Trophoblast cell (in vitro differentiated cells and primary cell): Measurements from ENCODE around the gene CCNDBP1.

ENCODE experiments used
- DNase-seq, 2 donors: peaks; one replicate each; pipeline ENCODE4 v3.0.0-alpha.2; 2016
- H2AFZ ChIP-seq: 2 replicates; pipeline ENCODE4 v1.6.1; 2013; ENCODE audit warnings: low read length, moderate library complexity, mild to moderate bottlenecking; ENCODE audit not compliant: insufficient read depth, poor library complexity
- H2AK5ac ChIP-seq: 2 replicates; pipeline ENCODE4 v1.6.1; 2013; ENCODE audit warnings: mild to moderate bottlenecking, low read length
- H2BK120ac ChIP-seq: 2 replicates; pipeline ENCODE4 v1.6.1; 2013; ENCODE audit warnings: low read length, mild to moderate bottlenecking, moderate library complexity; ENCODE audit not compliant: insufficient read depth, poor library complexity
- H2BK12ac ChIP-seq: 2 replicates; pipeline ENCODE4 v1.6.1; 2013; ENCODE audit warnings: mild to moderate bottlenecking, low read length, moderate library complexity
- H2BK5ac ChIP-seq: 2 replicates; pipeline ENCODE4 v1.6.1; 2013; ENCODE audit warnings: low read length, low read depth, moderate library complexity, mild to moderate bottlenecking; ENCODE audit not compliant: poor library complexity
- H3K14ac ChIP-seq: 2 replicates; pipeline ENCODE4 v1.6.1; 2013; ENCODE audit warnings: mild to moderate bottlenecking, low read length
- H3K18ac ChIP-seq: 2 replicates; pipeline ENCODE4 v1.6.1; 2013; ENCODE audit warnings: mild to moderate bottlenecking, low read length
- H3K23ac ChIP-seq: 2 replicates; pipeline ENCODE4 v1.6.1; 2013; ENCODE audit warnings: low read length
- H3K27ac ChIP-seq: 2 replicates; pipeline ENCODE4 v1.5.1; 2013; ENCODE audit warnings: low read depth, mild to moderate bottlenecking, inconsistent platforms, low read length, moderate library complexity
- H3K27me3 ChIP-seq: 2 replicates; pipeline ENCODE4 v1.6.1; 2013; ENCODE audit warnings: inconsistent platforms, mild to moderate bottlenecking, low read length, moderate library complexity; ENCODE audit not compliant: insufficient read depth
- H3K36me3 ChIP-seq, 2 experiments: 1 replicate in 1 of 2; 2 replicates in 1 of 2; pipeline ENCODE4 v1.6.1; 2013; ENCODE audit warnings: low read length in 2 of 2, mild to moderate bottlenecking in 2 of 2, moderate library complexity in 1 of 2; ENCODE audit not compliant: insufficient read depth in 2 of 2, control insufficient read depth in 1 of 2
- H3K4ac ChIP-seq: 2 replicates; pipeline ENCODE4 v1.6.1; 2013; ENCODE audit warnings: low read depth, mild to moderate bottlenecking, low read length, moderate library complexity
- H3K4me1 ChIP-seq, 2 experiments: 1 replicate in 1 of 2; 2 replicates in 1 of 2; pipeline ENCODE4 v1.6.1; 2013; ENCODE audit warnings: low read length in 2 of 2, mild to moderate bottlenecking in 2 of 2, moderate library complexity in 1 of 2; ENCODE audit not compliant: insufficient read depth in 2 of 2, control insufficient read depth in 1 of 2
- H3K4me2 ChIP-seq: 2 replicates; pipeline ENCODE4 v1.6.1; 2013; ENCODE audit warnings: inconsistent platforms, mild to moderate bottlenecking, low read length, moderate library complexity
- H3K4me3 ChIP-seq: 2 replicates; pipeline ENCODE4 v1.5.1; 2013; ENCODE audit warnings: mild to moderate bottlenecking, low read depth, low read length, inconsistent platforms
- H3K79me1 ChIP-seq: one replicate; pipeline ENCODE4 v1.6.1; 2013; ENCODE audit warnings: low read length
- H3K79me2 ChIP-seq: 2 replicates; pipeline ENCODE4 v1.6.1; 2013; ENCODE audit warnings: low read length, mild to moderate bottlenecking; ENCODE audit not compliant: control insufficient read depth, insufficient read depth, poor library complexity
- H3K9ac ChIP-seq: 2 replicates; pipeline ENCODE4 v1.6.1; 2013; ENCODE audit warnings: mild to moderate bottlenecking, low read length
- H3K9me3 ChIP-seq: 2 replicates; pipeline ENCODE4 v1.6.1; 2013; ENCODE audit warnings: low read depth, mild to moderate bottlenecking, control low read depth, inconsistent platforms, low read length; ENCODE audit not compliant: insufficient read depth
- H4K12ac ChIP-seq: 2 replicates; pipeline ENCODE4 v1.6.1; 2013; ENCODE audit warnings: low read depth, mild to moderate bottlenecking, low read length, moderate library complexity
- H4K8ac ChIP-seq: 2 replicates; pipeline ENCODE4 v1.6.1; 2013; ENCODE audit warnings: low read depth, mild to moderate bottlenecking, low read length, moderate library complexity
- H4K91ac ChIP-seq: one replicate; pipeline ENCODE4 v1.6.1; 2013; ENCODE audit warnings: low read depth, mild to moderate bottlenecking, low read length, moderate library complexity
- WGBS: extraction: QIAGEN DNeasy Blood & Tissue Kit; methylation state at CpG from one replicate; pipeline ENCODE4 v1.1.7; 2013; ENCODE audit warnings: missing lambda C conversion rate; ENCODE audit not compliant: insufficient read length, insufficient coverage; ENCODE audit errors: extremely low coverage; 5-methylcytosine and 5-hydroxymethylcytosine counted together

The CCNDBP1 gene

GRCh38 chr15:43238671-43239131 is 53.5 kb downstream of the CCNDBP1 start:
- no peak overlapping the region for H2BK120ac ChIP-seq
- H3K9ac ChIP-seq = no peak overlapping the region
- H3K4ac ChIP-seq = no peak overlapping the region
- no peak overlapping the region for H2BK5ac ChIP-seq
- H4K8ac ChIP-seq = no peak overlapping the region
- H3K4me2 ChIP-seq = no peak overlapping the region
- no peak overlapping the region for H3K23ac ChIP-seq
- no peak overlapping the region for H2AFZ ChIP-seq
- H3K18ac ChIP-seq = no peak overlapping the region
- WGBS = no CpG with 5 or more reads among the region's 10 CpGs
- no peaks in the 10 kb centered on the region for H3K27me3 ChIP-seq
- no peaks in the 10 kb centered on the region for H3K36me3 ChIP-seq
- peaks cover 5 to 6% of the 10 kb centered on the region in 2 experiments for H3K4me1 ChIP-seq
- no peak overlapping the region for H4K91ac ChIP-seq
- H3K79me1 ChIP-seq = no peaks in the 10 kb centered on the region
- no peak overlapping the region for H3K27ac ChIP-seq
- H2AK5ac ChIP-seq = no peak overlapping the region
- H4K12ac ChIP-seq = no peak overlapping the region
- no peak overlapping the region for H3K14ac ChIP-seq
- peaks cover 1% of the 10 kb centered on the region for H3K79me2 ChIP-seq
- H2BK12ac ChIP-seq = no peak overlapping the region
- no peak overlapping the region for H3K4me3 ChIP-seq
- no peaks in the 10 kb centered on the region for H3K9me3 ChIP-seq
- DNase-seq = no peak

DNA sequence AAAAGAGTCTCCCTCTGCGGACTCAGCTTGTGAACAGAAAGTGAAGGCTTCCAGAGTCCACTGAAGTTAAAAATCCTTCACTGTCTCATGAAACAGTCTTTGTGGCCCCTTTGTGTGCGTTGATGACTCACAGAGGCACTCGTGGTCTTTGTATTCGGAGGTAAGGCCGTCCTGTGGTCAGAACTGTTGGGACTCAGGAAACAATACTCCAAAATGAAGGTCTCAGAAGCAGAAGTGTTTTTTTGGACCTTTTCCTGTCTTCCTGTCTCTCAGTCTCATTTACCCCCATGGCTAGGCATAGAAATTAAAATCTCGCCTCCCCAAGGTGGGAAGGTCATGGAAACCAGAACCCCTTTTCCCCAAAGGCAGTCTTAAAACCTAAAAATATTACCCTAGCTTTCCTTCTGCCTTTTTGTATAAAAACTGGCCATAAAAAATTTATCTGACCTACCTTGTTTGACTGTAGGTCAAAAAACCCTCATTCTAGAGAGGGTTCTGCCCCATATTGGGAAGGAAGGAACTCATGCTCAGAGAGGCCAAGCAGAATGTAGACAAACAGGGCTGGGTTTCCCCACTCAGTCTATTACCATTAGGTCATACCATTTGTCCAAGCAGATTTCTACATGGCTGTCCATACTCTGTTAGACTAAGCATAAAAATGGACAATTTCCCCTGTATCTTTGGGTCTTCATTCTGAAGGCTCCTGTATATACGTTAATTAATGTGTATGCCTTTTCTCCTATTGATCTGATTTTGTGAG is 54.7 kb downstream of the CCNDBP1 start:
- Histone ChIP-seq H3K9me3 (no peaks in the 10 kb centered on the region), H3K4me2 (no peak overlapping the region), H3K79me2 (peaks cover 1% of the 10 kb centered on the region), H3K27me3 (no peaks in the 10 kb centered on the region), H4K8ac (no peak overlapping the region), H3K4ac (no peak overlapping the region), H3K23ac (no peak overlapping the region), H4K91ac (no peak overlapping the region), H3K27ac (no peak overlapping the region), H4K12ac (no peak overlapping the region), H3K9ac (no peak overlapping the region), H2AFZ (no peak overlapping the region), H3K4me1 (peaks cover 11% of the 10 kb centered on the region in 2 experiments), H2BK12ac (no peak overlapping the region), H2AK5ac (no peak overlapping the region), H3K18ac (no peak overlapping the region), H2BK120ac (no peak overlapping the region), H3K79me1 (no peaks in the 10 kb centered on the region), H2BK5ac (no peak overlapping the region), H3K36me3 (no peaks in the 10 kb centered on the region), H3K14ac (no peak overlapping the region), H3K4me3 (no peak overlapping the region)
- DNase-seq = no peak
- no CpG with 5 or more reads among the region's 7 CpGs for WGBS

- H3K4me2 ChIP-seq = no peak overlapping the region
- no peak overlapping the region for H3K9ac ChIP-seq
- H3K23ac ChIP-seq = no peak overlapping the region
- DNase-seq = no peak
- H2BK12ac ChIP-seq = no peak overlapping the region
- whole genome bisulfite sequencing = no CpG with 5 or more reads among the region's 1 CpG
- H3K4me3 ChIP-seq = no peak overlapping the region
- no peaks in the 10 kb centered on the region for H3K36me3 ChIP-seq
- H3K9me3 ChIP-seq = no peaks in the 10 kb centered on the region
- no peak overlapping the region for H2BK5ac ChIP-seq
- no peak overlapping the region for H4K8ac ChIP-seq
- H3K27ac ChIP-seq = no peak overlapping the region
- H2BK120ac ChIP-seq = no peak overlapping the region
- no peak overlapping the region for H3K18ac ChIP-seq
- peaks cover 11% of the 10 kb centered on the region in 2 experiments for H3K4me1 ChIP-seq
- no peak overlapping the region for H4K91ac ChIP-seq
- H4K12ac ChIP-seq = no peak overlapping the region
- no peak overlapping the region for H3K4ac ChIP-seq
- H2AFZ ChIP-seq = no peak overlapping the region
- H3K79me2 ChIP-seq = peaks cover 1% of the 10 kb centered on the region
- no peaks in the 10 kb centered on the region for H3K79me1 ChIP-seq
- no peak overlapping the region for H2AK5ac ChIP-seq
- H3K27me3 ChIP-seq = no peaks in the 10 kb centered on the region
- no peak overlapping the region for H3K14ac ChIP-seq
These were observed 55.9 kb downstream of the CCNDBP1 start for GRCh38 chr15:43241100-43241499.

DNA sequence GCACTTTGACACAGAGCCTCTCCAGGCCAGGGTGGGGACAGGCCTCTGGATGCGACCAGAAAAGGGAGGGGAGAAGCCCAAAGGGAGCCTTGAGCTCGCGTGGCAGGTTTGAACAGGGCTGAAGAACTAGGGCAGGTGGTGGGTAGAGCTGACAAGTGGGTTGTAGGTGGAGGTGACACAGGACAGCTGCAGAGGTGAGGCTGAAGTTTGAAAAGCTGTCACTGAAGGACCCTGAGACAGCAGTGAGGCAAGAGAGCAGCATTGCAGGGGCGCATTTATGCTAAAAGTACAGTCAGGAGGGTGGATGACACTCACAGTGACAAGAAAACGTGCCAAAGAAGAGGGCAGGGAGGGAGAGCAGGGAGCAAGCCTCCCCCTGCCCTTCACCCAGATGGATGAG is 57.4 kb downstream of the CCNDBP1 start:
- Histone ChIP-seq H3K9ac (no peak overlapping the region), H2BK12ac (no peak overlapping the region), H4K91ac (no peak overlapping the region), H3K4me3 (no peak overlapping the region), H3K14ac (no peak overlapping the region), H2BK120ac (no peak overlapping the region), H4K8ac (no peak overlapping the region), H2AFZ (no peak overlapping the region), H3K4me1 (peaks cover 11% of the 10 kb centered on the region in 2 experiments), H3K27me3 (no peaks in the 10 kb centered on the region), H3K4ac (no peak overlapping the region), H3K79me2 (peaks cover 1% of the 10 kb centered on the region), H2AK5ac (no peak overlapping the region), H2BK5ac (no peak overlapping the region), H3K27ac (no peak overlapping the region), H3K79me1 (no peaks in the 10 kb centered on the region), H3K18ac (no peak overlapping the region), H3K9me3 (no peaks in the 10 kb centered on the region), H3K36me3 (no peaks in the 10 kb centered on the region), H3K23ac (no peak overlapping the region), H3K4me2 (no peak overlapping the region), H4K12ac (no peak overlapping the region)
- no CpG with 5 or more reads among the region's 5 CpGs for WGBS
- no peak for DNase-seq
